GM12878 (cell line): Measurements from ENCODE around the gene SLC24A3. TPM values are rescaled to one million over a fixed set of nuclear protein-coding genes. Genes with fewer than 3 reads are reported as not detected.

ENCODE experiments used
- ATAC-seq: fragments of 200-7000 bp; cut with Tn5 transposase; 3 replicates; pipeline ENCODE4 v1.9.1; 2020; ENCODE audit warnings: mild to moderate bottlenecking, moderate library complexity
- BruUV-seq: library from RNA; stranded (reverse); fragments of 400-500 nt; replicated peaks from 2 replicates; lab custom pipeline; 2021; lab: Mats Ljungman, UMichigan
- CTCF ChIA-PET: fragments of 300-600 bp; sonication (Branson Sonifier 250); formaldehyde crosslinking; extraction: SDS; loops from one replicate; lab custom pipeline; 2021; ENCODE audit warnings: inconsistent platforms; lab: Yijun Ruan, JAX
- POLR2A ChIA-PET: fragments of 350-600 bp; formaldehyde crosslinking; extraction: SDS; loops from one replicate; lab custom pipeline; 2021; ENCODE audit warnings: inconsistent platforms; lab: Charles Lee
- RAD21 ChIA-PET: fragments of 300-600 bp; sonication (Branson Sonifier 250); formaldehyde crosslinking; loops from one replicate; lab custom pipeline; 2023; ENCODE audit warnings: antibody characterized with exemption; ENCODE audit not compliant: unreplicated experiment; lab: Charles Lee
- SMC1A ChIA-PET: fragments of 300-600 bp; sonication (Branson Sonifier 250); formaldehyde crosslinking; loops from one replicate; lab custom pipeline; 2023; ENCODE audit not compliant: unreplicated experiment, uncharacterized antibody; lab: Charles Lee
- DNase-seq: peaks from one replicate; pipeline ENCODE4 v3.0.0-alpha.2; 2011; ENCODE audit warnings: low read depth, low spot score
- FAIRE-seq: peaks from 3 replicates; lab custom pipeline; 2011; peaks lifted over from hg19 to GRCh38; lab: Jason Lieb, UNC
- H2AFZ ChIP-seq: 2 replicates; pipeline ENCODE4 v1.6.0; 2011; ENCODE audit warnings: low read depth, low read length, control low read depth; ENCODE audit not compliant: control insufficient read depth
- H3K27ac ChIP-seq: 2 replicates; pipeline ENCODE4 v1.5.1; 2011; ENCODE audit warnings: control low read depth; ENCODE audit not compliant: control insufficient read depth, insufficient read depth
- H3K27me3 ChIP-seq, 2 experiments: replicated peaks in 1 of 2; 2 replicates each; pipeline versions ENCODE4 v1.6.0 to v1.6.1; 2011; ENCODE audit warnings: low read length in 1 of 2; ENCODE audit not compliant: control insufficient read depth in 2 of 2, insufficient read depth in 2 of 2
- H3K36me3 ChIP-seq, 2 experiments: 2 replicates each; pipeline ENCODE4 v1.5.1; 2011; ENCODE audit warnings: low read length in 1 of 2; ENCODE audit not compliant: control insufficient read depth in 2 of 2, insufficient read depth in 2 of 2
- H3K4me1 ChIP-seq: 2 replicates; pipeline ENCODE4 v1.6.1; 2011; ENCODE audit warnings: mild to moderate bottlenecking, low read length, moderate library complexity, mixed read lengths; ENCODE audit not compliant: control insufficient read depth, insufficient read depth
- H3K4me2 ChIP-seq: 2 replicates; pipeline ENCODE4 v1.6.0; 2011; ENCODE audit warnings: control low read depth; ENCODE audit not compliant: control insufficient read depth, insufficient read depth
- H3K4me3 ChIP-seq: fragments of 200-600 bp; sonication (generic); 2 replicates; pipeline ENCODE4 v1.5.1; 2016
- H3K79me2 ChIP-seq: 2 replicates; pipeline ENCODE4 v1.6.0; 2011; ENCODE audit warnings: low read length; ENCODE audit not compliant: control insufficient read depth, insufficient read depth
- H3K9ac ChIP-seq: 2 replicates; pipeline ENCODE4 v1.8.0; 2011; ENCODE audit warnings: low read length, control low read depth, mixed read lengths; ENCODE audit not compliant: control insufficient read depth, insufficient read depth
- H3K9me3 ChIP-seq: replicated peaks from 3 replicates; pipeline ENCODE4 v1.5.1; 2011; ENCODE audit warnings: mild to moderate bottlenecking, low read length; ENCODE audit not compliant: control insufficient read depth, insufficient read depth
- H4K20me1 ChIP-seq: 2 replicates; pipeline ENCODE4 v1.6.0; 2011; ENCODE audit not compliant: control insufficient read depth, insufficient read depth
- MTA2 ChIP-seq: fragments of 450-650 bp; IDR thresholded peaks from 2 replicates; pipeline ENCODE4 v1.6.1; 2016; ENCODE audit warnings: low read depth, mild to moderate bottlenecking, moderate library complexity
- RUNX3 ChIP-seq: IDR thresholded peaks from 2 replicates; pipeline ENCODE4 v1.6.1; 2012; ENCODE audit warnings: low read length, inconsistent platforms
- WRNIP1 ChIP-seq: IDR thresholded peaks from 2 replicates; pipeline ENCODE4 v1.6.1; 2011; ENCODE audit warnings: low read depth, low read length, improper control_type of control experiment, borderline replicate concordance
- WGBS: methylation state at CpG from one replicate; pipeline ENCODE4 v1.1.6; 2016; ENCODE audit warnings: low lambda C conversion rate; ENCODE audit not compliant: insufficient replicate concordance, insufficient coverage; ENCODE audit errors: missing lambda C conversion rate; 5-methylcytosine and 5-hydroxymethylcytosine counted together
- in situ Hi-C: fragments of 300-500 bp; cut with MboI; formaldehyde crosslinking; loops from 9 replicates; pipeline ENCODE4 v1.14.3; 2018; ENCODE audit warnings: mixed read lengths
- intact Hi-C: fragments of 100-400 bp; cut with micrococcal nuclease; formaldehyde crosslinking; loops from one replicate; pipeline ENCODE4 v1.14.2; 2022; ENCODE audit not compliant: unreplicated experiment
- polyA plus RNA-seq, 11 experiments: library from polyadenylated mRNA; depleted of rRNA in 4 of 11; unstranded in 6 of 11; stranded (reverse) in 5 of 11; fragments of >200 nt; fragmentation: Nextera tagmentation in 4 of 11; fragmentation: Illumina TruSeq in 1 of 11; extraction: Ambion mirVana in 4 of 11; extraction: Trizol in 1 of 11; gene quantifications; 1 replicate in 1 of 11; 2 replicates in 10 of 11; pipeline versions ENCODE4 v1.2.1 to v1.2.3, GENCODE V29; 2011 to 2016; ENCODE audit warnings: inconsistent platforms in 2 of 11, missing spikeins in 2 of 11, low read depth in 1 of 11
- total RNA-seq, 4 experiments: library from RNA; depleted of rRNA in 3 of 4; stranded (reverse); fragments of >200 nt in 3 of 4; fragmentation: Illumina TruSeq in 1 of 4; extraction: Trizol in 1 of 4; gene quantifications; 2 replicates each; pipeline versions ENCODE4 v1.2.1 to v1.2.3, GENCODE V29; 2013 to 2021
- TF ChIP-seq, protein P1 (sequence below): IDR thresholded peaks from 2 replicates; pipeline ENCODE4 v1.6.1; 2012; ENCODE audit warnings: low read depth, low read length, improper control_type of control experiment
- TF ChIP-seq, protein P2 (sequence below): fragments of 450-650 bp; IDR thresholded peaks from 2 replicates; pipeline ENCODE4 v1.6.1; 2016; ENCODE audit warnings: mild to moderate bottlenecking

Gene SLC24A3
- total and polyA plus RNA-seq, 10 of the 15 experiments (the other 5 are each of a cell fraction or from before 2014, with no cell fraction given), result 0.04 TPM; not detected in 9

DNA sequence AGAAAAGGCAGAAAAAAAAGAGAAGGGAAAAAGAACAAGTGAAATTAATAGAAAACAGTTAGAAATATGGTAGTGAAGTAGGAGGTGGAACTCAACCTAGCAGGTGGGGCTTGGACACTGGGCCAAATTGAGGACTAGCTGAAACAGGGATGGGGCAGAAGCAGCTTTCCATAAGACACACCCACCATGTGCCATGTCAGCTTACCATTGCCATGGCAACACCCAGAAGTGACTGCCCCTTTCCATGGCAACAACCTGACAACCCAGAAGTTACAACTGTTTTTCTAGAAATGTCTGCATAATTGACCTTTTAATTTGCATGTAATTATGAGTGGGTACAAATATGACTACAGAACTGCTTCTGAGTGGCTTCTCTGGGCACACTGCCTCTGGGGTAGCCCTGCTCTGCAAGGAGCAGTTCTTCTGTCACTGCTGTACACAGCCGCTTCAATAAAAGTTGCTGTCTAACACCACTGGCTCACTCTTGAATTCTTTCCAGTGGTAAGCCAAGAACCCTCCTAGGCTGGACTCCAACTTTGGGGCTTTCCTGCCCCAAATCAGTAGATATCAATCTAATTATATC, 35.9 kb upstream of the SLC24A3 start:
- intact Hi-C loops, result no loop called here
- Histone ChIP-seq H3K4me3 (no peak overlapping the region), H3K36me3 (no peaks in the 10 kb centered on the region), H3K9ac (no peak overlapping the region), H3K27me3 (no peaks in the 10 kb centered on the region), H3K9me3 (no peaks in the 10 kb centered on the region), H3K4me2 (no peak overlapping the region), H2AFZ (no peak overlapping the region), H3K79me2 (no peaks in the 10 kb centered on the region), H3K27ac (no peak overlapping the region), H3K4me1 (no peaks in the 10 kb centered on the region), H4K20me1 (no peaks in the 10 kb centered on the region)
- ChIA-PET RAD21 (no interaction called here), POLR2A (no interaction called here), SMC1A (interaction anchor here (0.6 kb wide), 1 partner anchor 52 kb away, joined by 3 read pairs; no protein-coding TSS in a partner anchor), CTCF (interaction anchor here (1.2 to 1.6 kb wide), 2 partner anchors 29 to 486 kb away, joined by 3 to 4 read pairs; no protein-coding TSS in a partner anchor)
- DNase-seq (no peak), ATAC-seq (no peak), FAIRE-seq (no peak)
- in situ Hi-C loops, result loop anchor here (25.0 kb wide), 1 partner anchor 539 kb away; no protein-coding TSS in a partner anchor
- BruUV-seq, result no TSS peak
- WGBS, result 8% methylated on average over 1 of the region's 1 CpG
- TF ChIP-seq RUNX3 (no peak), MTA2 (no peak), WRNIP1 (no peak)
- TF ChIP-seq, protein P1, sequence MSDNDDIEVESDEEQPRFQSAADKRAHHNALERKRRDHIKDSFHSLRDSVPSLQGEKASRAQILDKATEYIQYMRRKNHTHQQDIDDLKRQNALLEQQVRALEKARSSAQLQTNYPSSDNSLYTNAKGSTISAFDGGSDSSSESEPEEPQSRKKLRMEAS, result no peak
- TF ChIP-seq, protein P2, sequence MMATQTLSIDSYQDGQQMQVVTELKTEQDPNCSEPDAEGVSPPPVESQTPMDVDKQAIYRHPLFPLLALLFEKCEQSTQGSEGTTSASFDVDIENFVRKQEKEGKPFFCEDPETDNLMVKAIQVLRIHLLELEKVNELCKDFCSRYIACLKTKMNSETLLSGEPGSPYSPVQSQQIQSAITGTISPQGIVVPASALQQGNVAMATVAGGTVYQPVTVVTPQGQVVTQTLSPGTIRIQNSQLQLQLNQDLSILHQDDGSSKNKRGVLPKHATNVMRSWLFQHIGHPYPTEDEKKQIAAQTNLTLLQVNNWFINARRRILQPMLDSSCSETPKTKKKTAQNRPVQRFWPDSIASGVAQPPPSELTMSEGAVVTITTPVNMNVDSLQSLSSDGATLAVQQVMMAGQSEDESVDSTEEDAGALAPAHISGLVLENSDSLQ, result 0 out of 2 replicates have a peak, but pooled peaks have one; percentile 25
